Amniotic epithelial cell (primary cell): ENCODE data around the gene KATNB1.

Source experiments
- DNase-seq: peaks from one replicate; pipeline ENCODE4 v3.0.0-alpha.2; 2010; ENCODE audit warnings: low read depth

The KATNB1 gene

DNA sequence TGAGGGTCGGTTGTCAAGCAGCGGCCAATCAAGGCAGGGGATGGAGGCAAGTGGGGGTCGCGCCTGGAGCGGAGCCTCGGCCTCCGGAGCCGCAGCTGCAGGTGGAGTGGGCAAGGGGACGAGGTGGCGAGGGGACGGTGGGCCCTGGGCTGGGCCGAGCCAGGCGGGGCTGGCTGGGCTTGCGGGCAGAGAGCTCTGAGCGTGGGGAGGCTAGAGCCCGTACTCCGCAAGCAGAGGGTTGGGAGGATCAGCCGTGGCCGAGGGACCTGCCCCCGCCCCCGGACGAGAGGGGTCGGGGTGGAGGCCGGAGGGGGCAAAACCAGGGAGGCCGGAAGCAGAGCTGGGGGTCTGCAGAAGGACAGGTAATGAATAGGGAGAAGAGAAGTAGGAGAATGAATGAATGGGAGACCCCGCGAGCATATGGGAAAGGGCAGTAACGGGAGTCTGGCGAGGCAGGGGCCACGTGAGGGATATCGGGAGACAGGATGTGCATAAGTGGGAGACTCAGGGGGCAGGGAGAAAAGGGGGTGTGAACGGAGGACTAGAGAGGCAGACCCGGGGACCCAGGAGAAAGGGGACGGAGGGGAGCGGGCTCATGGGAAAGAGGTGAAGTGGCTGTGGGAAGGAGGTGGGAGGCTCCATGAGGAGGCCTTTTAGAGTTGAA, at the start of gene KATNB1:
Gene KATNB1 (plus strand): TSS at position 16 of the 664 bp plus-strand sequence. CDS start 1,474 bp downstream, outside the sequence.
- no peak for DNase-seq

DNA sequence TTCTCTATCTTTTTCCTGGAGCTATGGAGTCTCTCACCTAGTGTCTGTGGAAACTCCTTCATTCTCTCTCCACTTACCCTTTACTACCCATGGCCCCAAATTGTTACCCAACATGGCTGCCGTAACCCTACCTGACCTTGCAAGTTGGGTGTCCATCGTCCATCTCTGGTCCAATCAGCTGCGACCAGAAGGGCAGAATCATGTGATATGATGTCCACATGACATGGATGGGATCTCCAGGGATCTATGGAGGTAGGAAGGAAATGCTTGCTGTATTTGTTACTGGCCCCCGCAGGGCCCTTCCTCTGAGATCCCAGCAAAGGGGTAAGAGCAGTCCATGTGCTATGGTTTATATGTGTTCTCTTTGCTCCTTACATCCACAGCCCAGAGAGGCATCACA, 49.0 kb upstream of the KATNB1 start:
- DNase-seq: no peak

- no peak for DNase-seq
Observed at GRCh38 chr16:57687363-57687929, 48.1 kb upstream of the KATNB1 start.

DNA sequence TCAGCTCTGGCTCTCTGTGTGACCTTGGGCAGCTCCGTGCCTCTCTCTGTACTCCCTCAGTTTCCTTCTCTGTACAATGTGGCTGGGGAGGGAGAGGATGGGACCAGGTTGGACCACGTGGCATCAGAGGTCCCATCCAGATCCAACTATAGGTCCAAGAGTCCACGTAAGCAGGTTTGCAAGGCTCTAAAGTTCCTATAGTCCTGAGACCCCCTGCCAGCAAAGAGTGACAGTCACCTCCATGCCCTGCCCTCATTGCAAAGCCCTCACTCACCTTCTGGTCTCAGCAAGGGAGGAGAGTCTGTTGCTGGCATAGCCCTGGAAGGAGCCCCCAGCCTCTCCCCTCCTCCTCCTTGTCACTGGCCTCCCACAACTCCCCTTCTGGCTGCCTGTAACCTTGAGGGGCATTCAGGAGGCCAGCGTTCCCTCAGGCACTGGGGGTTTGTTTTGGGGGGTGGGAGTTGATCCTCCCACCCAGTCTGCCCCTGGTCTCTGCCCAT, 47.0 kb upstream of the KATNB1 start:
- DNase-seq: no peak

- no peak for DNase-seq
Observed at GRCh38 chr16:57688987-57689761, 46.4 kb upstream of the KATNB1 start.

DNA sequence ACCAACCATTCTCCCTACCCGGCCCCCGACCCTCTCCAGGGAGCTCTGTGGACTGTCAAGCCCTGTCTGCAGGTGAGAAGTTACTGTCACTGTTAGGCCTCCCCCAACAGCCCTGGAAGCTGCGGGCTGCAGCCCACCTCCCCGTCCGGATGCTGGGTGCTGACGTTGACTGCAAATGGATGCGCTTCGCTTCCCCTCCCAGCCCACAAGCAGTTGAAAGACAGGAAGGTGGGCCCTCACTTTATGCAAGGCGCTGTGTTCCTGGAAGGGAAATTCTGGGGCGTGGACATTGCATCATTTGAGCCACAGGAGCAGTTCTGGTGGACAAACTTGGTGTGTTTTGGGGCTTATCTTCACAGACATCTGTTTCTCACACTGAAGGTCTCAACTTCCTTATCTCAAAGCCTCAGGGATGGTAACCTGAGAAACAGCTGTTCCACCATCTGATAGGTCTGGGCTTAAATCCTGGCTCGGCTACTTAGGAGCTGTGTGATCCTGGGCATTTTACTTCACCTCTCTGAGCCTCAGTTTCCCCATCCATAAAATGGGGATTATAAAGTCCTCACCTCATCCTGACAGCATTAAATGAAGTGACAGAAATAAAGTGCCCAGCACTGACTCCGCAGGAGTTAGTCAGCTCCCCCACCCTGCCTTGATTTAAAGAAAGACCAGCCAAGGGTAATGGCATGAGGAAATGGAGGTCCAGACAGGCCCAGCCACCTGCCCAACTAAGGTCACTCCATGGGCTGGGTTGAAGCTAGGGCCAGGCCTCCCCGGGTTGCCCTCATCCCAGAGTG, 45.6 kb upstream of the KATNB1 start:
- peak; percentile 72 for DNase-seq

DNA sequence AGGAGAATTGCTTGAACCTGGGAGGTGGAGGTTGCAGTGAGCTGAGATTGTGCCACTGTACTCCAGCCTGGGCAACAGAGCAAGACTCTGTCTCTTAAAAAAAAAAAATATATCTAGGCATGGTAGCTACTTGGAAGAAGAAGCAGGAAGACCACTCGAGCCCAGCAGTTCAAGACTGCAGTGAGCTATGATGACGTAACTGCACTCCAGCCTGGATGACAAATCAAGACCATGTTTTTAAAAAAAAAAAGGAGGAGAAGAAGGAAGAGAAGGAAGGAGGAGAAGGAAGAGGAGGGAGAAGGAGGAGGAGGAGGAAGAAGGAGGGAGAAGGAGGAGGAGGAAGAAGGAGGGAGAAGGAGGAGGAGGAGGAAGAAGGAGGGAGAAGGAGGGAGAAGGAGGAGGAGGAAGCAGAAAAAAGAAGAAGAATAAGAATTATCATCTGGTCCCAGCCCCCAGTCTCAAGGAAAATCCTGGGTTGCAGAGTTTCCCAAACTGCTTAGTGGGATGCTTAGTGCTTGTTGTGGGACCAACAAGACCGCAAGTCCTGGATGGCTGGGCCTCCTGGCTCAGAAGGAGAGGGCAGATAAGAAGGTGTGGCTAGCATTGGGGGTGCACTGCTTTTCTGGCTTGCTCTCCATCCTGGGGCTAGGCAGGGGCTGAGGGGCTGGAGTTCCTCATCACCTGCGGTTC, 44.6 kb upstream of the KATNB1 start:
- peak; percentile 39 for DNase-seq

GRCh38 chr16:57692636-57693035, 42.9 kb upstream of the KATNB1 start:
- DNase-seq: no peak

DNA sequence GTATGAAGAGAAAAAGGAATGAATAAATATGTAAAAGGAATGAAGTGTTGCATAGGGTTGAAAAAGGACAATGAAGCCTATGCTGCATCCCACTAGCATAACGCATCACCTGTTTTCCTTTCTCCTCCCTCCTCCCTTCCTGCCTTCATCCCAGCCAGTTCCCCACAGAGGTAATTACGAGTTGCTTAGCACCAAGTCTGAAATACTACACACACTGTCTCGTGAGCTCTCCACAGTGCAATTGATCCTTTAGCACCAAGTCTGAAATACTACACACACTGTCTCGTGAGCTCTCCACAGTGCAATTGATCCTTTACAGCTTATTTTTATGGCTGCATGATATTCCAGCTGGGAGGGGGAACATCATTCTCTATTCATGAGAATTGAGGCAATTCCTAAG, 42.0 kb upstream of the KATNB1 start:
- DNase-seq: no peak

- no peak for DNase-seq
Observed at GRCh38 chr16:57694231-57694724, 41.3 kb upstream of the KATNB1 start.

DNA sequence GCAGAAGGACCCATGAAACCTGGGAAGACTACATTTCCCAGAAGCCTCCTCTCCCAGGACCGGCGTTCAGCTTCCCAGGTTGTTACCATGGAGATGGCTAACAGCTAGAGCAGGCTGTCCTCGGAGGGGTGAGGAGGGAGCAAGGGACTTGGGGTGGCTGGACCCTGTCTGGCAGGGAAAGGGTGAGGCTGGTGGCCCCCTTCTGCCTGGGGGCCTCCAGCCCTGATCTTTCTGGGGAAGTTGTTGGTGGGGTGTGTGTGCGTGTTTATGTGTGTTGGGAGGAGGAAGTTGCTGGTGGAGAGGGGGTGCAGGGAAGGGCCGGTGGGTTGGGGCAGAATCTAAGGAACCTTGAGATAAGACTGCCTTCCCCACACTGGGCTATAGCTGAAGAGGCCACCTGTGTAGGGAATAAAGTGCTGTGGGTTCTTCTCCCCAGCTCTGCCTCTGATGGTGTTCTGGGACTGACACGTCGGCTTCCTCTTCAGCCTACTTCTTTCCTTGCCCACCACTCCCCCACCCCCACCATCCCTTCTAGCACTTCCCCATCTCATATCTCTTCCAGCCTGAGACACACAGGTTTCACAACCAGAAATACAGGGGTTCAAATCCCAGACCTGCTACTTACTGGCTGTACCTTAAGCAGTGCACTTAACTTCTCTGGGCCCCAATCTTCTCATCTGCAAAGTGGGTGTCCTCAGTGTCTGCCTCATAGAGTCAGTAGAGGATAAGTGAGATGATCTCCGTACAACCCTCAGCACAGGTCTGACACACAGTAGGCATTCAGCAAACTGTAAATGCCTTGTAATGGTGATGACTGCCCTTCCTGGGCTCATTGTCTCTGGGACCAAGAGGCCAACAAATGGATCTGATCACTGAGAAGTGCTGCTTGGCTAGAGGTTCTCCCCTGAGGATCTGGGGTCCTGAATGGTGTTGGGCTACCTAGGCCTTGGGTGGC, 40.6 kb upstream of the KATNB1 start, which contains the start of gene DRC7:
Gene DRC7 (plus strand): TSS at position 82 of the 955 bp plus-strand sequence. CDS start 3,144 bp downstream, outside the sequence.
- peak; percentile 67 for DNase-seq

DNA sequence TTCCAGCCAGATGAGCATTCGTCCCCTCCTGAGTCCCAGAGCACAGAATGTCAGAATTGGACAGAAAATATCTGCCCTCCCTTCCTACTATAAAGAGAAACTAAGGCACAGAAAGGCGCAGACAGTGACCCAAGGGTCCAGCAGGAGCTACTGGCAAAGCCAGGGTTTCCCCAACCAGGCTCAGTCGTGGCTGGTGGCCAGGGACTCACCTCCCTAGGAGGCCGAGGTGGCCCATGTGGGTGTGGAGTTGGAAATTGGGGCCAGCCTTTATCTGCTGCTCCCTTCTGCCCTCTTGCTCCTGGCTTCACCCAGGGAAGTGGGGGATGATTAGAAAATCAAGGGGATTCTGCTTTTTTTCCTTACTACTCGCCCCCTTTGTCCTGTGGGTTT, 39.9 kb upstream of the KATNB1 start:
- DNase-seq: no peak

- DNase-seq: no peak
Observed at GRCh38 chr16:57696240-57696639, 39.3 kb upstream of the KATNB1 start.

DNA sequence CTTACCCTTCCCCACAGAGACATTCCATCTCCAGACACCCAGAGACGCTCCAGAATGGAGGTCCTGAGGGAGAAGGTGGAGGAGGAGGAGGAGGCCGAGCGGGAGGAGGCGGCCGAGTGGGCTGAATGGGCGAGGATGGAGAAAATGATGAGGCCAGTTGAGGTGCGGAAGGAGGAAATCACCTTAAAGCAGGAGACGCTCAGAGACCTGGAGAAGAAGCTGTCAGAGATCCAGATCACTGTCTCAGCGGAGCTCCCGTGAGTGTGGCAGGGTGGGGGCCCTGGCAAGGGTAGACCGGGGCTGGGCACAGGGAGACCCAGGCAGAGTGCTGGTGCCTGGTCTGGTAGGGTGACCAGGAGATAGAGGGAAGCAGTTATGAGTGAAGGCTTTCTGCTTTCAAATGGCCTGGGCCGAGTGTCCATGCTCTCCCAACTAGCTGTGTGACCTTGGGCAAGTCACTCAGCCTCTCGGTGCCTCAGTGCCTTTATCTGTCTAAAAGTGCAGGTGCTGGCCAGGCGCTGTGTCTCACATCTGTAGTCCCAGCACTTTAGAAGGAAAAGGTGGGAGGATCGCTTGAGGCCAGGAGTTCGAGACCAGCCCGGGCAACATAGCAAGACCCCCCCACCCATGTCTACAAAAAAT, 37.6 kb upstream of the KATNB1 start:
- no peak for DNase-seq

- no peak for DNase-seq
Observed at GRCh38 chr16:57698812-57699405, 36.7 kb upstream of the KATNB1 start.

DNA sequence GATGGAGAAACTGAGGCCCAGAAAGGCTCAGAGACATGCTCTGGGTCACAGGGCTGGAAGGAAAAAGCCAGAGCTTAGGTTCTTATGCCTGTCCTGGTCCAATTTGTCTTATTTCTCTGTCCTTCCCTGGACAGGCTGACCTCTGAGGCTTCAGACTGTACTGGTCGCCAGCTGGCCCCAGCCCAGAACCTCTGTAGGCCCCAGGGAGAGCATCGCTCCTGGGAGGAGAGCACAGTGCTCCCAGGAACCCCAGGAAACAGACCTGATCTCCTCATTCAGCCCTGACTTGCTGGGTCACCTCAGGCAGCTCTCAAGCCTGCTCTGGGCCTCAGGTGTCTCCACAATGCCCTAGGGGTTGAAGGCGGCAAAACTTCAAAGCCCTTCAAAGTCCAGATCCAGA, 36.1 kb upstream of the KATNB1 start:
- no peak for DNase-seq

DNA sequence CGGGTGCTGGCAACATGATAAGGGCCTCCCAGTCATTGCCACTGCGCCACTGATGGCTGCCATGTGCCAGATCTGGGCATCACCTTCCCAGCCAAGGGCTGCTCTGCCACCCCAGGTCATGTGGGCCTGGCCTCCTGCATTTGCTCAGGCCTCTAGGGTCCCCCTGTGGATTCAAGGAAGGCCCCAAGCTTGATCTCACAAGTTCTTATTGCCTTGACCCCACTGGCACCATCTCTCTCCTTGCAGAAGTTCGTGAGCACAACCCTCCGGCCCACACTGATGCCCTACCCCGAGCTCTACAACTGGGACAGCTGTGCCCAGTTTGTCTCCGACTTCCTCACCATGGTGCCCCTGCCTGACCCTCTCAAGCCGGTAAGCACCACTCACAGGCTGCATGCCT, 35.7 kb upstream of the KATNB1 start:
- DNase-seq: no peak

DNA sequence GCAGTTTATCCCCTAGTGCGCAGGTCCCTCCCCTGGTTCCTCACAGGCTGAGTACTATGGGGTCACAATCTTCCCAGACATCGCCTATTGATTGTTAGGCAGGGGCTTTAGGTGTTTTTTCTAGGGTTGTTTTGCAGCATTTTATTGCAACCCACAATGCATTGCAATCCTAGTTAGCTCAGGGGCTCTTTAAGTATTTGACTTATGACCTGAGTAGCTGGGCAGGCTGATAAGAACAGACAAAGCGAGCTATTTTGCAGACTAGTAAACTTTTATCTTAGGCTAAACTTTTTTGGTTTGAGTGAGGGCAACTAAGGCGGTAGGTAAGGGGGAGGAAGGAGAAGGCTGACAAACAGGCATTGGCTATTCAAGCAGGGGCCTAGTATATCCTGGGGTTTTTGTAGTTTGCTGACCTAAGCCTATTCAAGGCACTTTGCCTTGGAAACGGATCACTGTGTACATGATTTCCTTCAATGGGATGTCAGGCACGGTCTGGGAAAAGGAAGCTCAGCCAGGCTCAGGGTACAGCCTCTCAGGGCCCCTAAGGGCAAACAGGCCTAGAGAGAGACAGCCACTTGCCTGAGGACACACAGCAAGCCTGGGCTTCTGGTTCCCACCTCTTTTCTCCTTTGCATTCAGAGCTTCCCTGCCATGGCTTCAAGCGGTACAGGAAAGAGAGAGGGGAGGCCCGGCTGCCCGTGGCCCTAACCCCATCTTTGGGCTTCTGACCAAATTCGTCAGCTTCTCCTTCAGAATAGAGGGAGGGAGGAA, 34.6 kb upstream of the KATNB1 start:
- DNase-seq: peak; percentile 18
